D721Med (cell line): ENCODE data around the gene MLLT3.

ENCODE experiments used
- DNase-seq: peaks from one replicate; pipeline ENCODE4 v3.0.0; 2011; ENCODE audit warnings: low spot score; ENCODE audit not compliant: insufficient read length
- FAIRE-seq: peaks from 2 replicates; lab custom pipeline; 2011; peaks lifted over from hg19 to GRCh38; lab: Jason Lieb, UNC
- TF ChIP-seq, protein P1 (sequence below): IDR thresholded peaks from 2 replicates; pipeline ENCODE4 v1.5.1; 2012; ENCODE audit warnings: mild to moderate bottlenecking, control low read depth; ENCODE audit not compliant: insufficient read depth; ENCODE audit errors: missing control alignments

The MLLT3 gene

DNA sequence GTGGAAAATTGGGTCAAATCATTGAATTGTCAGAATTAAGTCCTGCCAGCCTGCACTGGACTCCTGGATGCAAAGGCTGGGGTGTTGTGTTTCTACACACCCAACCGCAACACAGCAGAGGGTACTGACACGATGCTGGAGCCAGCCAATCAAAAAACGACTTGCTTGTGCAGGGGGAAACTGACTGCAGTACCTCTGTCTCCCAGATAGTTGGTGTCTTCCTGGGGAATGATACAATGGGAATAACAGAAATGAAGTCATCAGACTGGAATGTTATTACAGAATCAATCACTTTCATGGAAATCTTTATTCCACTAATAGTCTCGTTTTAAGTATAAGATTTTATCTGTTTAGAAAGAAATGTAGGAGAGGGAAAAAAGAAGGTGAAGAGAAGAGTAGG lies 330.3 kb downstream of the MLLT3 start:
- no peak for DNase-seq
- TF ChIP-seq, protein P1, sequence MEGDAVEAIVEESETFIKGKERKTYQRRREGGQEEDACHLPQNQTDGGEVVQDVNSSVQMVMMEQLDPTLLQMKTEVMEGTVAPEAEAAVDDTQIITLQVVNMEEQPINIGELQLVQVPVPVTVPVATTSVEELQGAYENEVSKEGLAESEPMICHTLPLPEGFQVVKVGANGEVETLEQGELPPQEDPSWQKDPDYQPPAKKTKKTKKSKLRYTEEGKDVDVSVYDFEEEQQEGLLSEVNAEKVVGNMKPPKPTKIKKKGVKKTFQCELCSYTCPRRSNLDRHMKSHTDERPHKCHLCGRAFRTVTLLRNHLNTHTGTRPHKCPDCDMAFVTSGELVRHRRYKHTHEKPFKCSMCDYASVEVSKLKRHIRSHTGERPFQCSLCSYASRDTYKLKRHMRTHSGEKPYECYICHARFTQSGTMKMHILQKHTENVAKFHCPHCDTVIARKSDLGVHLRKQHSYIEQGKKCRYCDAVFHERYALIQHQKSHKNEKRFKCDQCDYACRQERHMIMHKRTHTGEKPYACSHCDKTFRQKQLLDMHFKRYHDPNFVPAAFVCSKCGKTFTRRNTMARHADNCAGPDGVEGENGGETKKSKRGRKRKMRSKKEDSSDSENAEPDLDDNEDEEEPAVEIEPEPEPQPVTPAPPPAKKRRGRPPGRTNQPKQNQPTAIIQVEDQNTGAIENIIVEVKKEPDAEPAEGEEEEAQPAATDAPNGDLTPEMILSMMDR, result no peak
- no peak for FAIRE-seq
